Endodermal cell (in vitro differentiated cells): Measurements from ENCODE around the gene CYP2W1. TPM values are rescaled to one million over a fixed set of nuclear protein-coding genes. Genes with fewer than 3 reads are reported as not detected.

Source experiments
- DNase-seq: peaks from one replicate; pipeline ENCODE4 v3.0.0-alpha.2; 2017
- H3K27ac ChIP-seq: 2 replicates; pipeline ENCODE4 v1.5.1; 2013; ENCODE audit warnings: mild to moderate bottlenecking, low read depth, low read length, moderate library complexity
- H3K27me3 ChIP-seq: 2 replicates; pipeline ENCODE4 v1.6.1; 2013; ENCODE audit warnings: mild to moderate bottlenecking, low read length, moderate library complexity; ENCODE audit not compliant: insufficient read depth, control insufficient read depth, poor library complexity, severe bottlenecking
- H3K36me3 ChIP-seq: 2 replicates; pipeline ENCODE4 v1.7.0; 2013; ENCODE audit warnings: mild to moderate bottlenecking, low read length, moderate library complexity; ENCODE audit not compliant: control insufficient read depth, insufficient read depth
- H3K4me1 ChIP-seq: one replicate; pipeline ENCODE4 v1.7.0; 2013; ENCODE audit warnings: low read length; ENCODE audit not compliant: control insufficient read depth, insufficient read depth
- H3K4me3 ChIP-seq: 2 replicates; pipeline ENCODE4 v1.5.1; 2013; ENCODE audit warnings: mild to moderate bottlenecking, low read length, moderate library complexity
- H3K9ac ChIP-seq: 2 replicates; pipeline ENCODE4 v1.6.1; 2013; ENCODE audit warnings: mild to moderate bottlenecking, low read length, moderate library complexity; ENCODE audit not compliant: poor library complexity, severe bottlenecking; ENCODE audit errors: extremely low read depth
- H3K9me3 ChIP-seq: 2 replicates; pipeline ENCODE4 v1.6.1; 2013; ENCODE audit warnings: mild to moderate bottlenecking, low read length, moderate library complexity; ENCODE audit not compliant: control insufficient read depth
- H3K27ac Mint-ChIP-seq: 2 replicates; pipeline ENCODE4 v1.8.0; 2020; ENCODE audit warnings: mixed read lengths
- H3K27me3 Mint-ChIP-seq: 2 replicates; pipeline ENCODE4 v1.8.0; 2021; ENCODE audit warnings: mild to moderate bottlenecking, mixed read lengths; ENCODE audit not compliant: insufficient read depth
- H3K36me3 Mint-ChIP-seq: 2 replicates; pipeline ENCODE4 v1.8.0; 2020; ENCODE audit warnings: low read depth, mixed read lengths
- H3K4me1 Mint-ChIP-seq: 2 replicates; pipeline ENCODE4 v1.8.0; 2020; ENCODE audit warnings: mixed read lengths
- H3K4me3 Mint-ChIP-seq: 2 replicates; pipeline ENCODE4 v1.8.0; 2020; ENCODE audit warnings: mild to moderate bottlenecking, moderate library complexity, mixed read lengths
- H3K9me3 Mint-ChIP-seq: 2 replicates; pipeline ENCODE4 v1.8.0; 2020; ENCODE audit warnings: mild to moderate bottlenecking, mixed read lengths
- CTCF ChIP-seq: fragments of 200-600 bp; sonication (generic); conservative IDR thresholded peaks from 2 replicates; pipeline ENCODE4 v1.5.0; 2021; ENCODE audit warnings: antibody characterized with exemption, mild to moderate bottlenecking
- WGBS, 2 experiments: methylation state at CpG; one replicate each; pipeline versions ENCODE4 v1.1.5 to v1.1.7; 2013; ENCODE audit warnings: missing lambda C conversion rate in 2 of 2, mixed read lengths in 1 of 2; ENCODE audit not compliant: insufficient coverage in 1 of 2, insufficient read length in 1 of 2; 5-methylcytosine and 5-hydroxymethylcytosine counted together
- total RNA-seq, 2 donors: library from RNA; stranded (reverse); fragmentation: NEBNext Ultra II Directional in 1 of 2; extraction: Animal tissue kit (Norgen Biotek cat#: 25700) in 1 of 2; gene quantifications; 2 replicates in 1 of 2; 3 replicates in 1 of 2; pipeline ENCODE4 v1.2.1, GENCODE V29; 2021

Gene CYP2W1
- total RNA-seq, 2 donors from 2014 or later, result not detected

- no peak for DNase-seq
- Mint-ChIP-seq H3K4me1 (peaks cover 4% of the 10 kb centered on the region), H3K9me3 (peaks cover 1% of the 10 kb centered on the region), H3K27me3 (no peaks in the 10 kb centered on the region), H3K27ac (no peak overlapping the region), H3K4me3 (no peak overlapping the region), H3K36me3 (peaks cover 28% of the 10 kb centered on the region)
- Histone ChIP-seq H3K4me3 (no peak overlapping the region), H3K27ac (no peak overlapping the region), H3K9ac (no peak overlapping the region), H3K36me3 (peaks cover 31% of the 10 kb centered on the region), H3K4me1 (no peaks in the 10 kb centered on the region), H3K9me3 (no peaks in the 10 kb centered on the region), H3K27me3 (no peaks in the 10 kb centered on the region)
- WGBS, 2 experiments, result 95 to 96% methylated on average over 22 of the region's 22 CpGs
- no peak for TF ChIP-seq CTCF
Observed at GRCh38 chr7:966291-967069, 16.5 kb upstream of the CYP2W1 start.

GRCh38 chr7:967361-968082, 15.5 kb upstream of the CYP2W1 start:
- no peaks in the 10 kb centered on the region for H3K9me3 ChIP-seq
- no peak overlapping the region for H3K27ac Mint-ChIP-seq
- H3K4me1 ChIP-seq, result no peaks in the 10 kb centered on the region
- H3K9me3 Mint-ChIP-seq, result no peaks in the 10 kb centered on the region
- no peak for DNase-seq
- peaks cover 36% of the 10 kb centered on the region for H3K36me3 Mint-ChIP-seq
- no peak overlapping the region for H3K27ac ChIP-seq
- H3K27me3 ChIP-seq, result no peaks in the 10 kb centered on the region
- H3K4me3 Mint-ChIP-seq, result no peak overlapping the region
- H3K4me3 ChIP-seq, result no peak overlapping the region
- TF ChIP-seq CTCF, result no peak
- H3K27me3 Mint-ChIP-seq, result no peaks in the 10 kb centered on the region
- 94 to 97% methylated on average over 29 to 39 of the region's 39 CpGs for WGBS, 2 experiments
- H3K4me1 Mint-ChIP-seq, result peaks cover 4% of the 10 kb centered on the region
- peaks cover 39% of the 10 kb centered on the region for H3K36me3 ChIP-seq
- H3K9ac ChIP-seq, result no peak overlapping the region

- Mint-ChIP-seq H3K9me3 (no peaks in the 10 kb centered on the region), H3K4me1 (peaks cover 4% of the 10 kb centered on the region), H3K36me3 (peaks cover 38% of the 10 kb centered on the region), H3K27ac (no peak overlapping the region), H3K27me3 (no peaks in the 10 kb centered on the region), H3K4me3 (no peak overlapping the region)
- no peak for DNase-seq
- Histone ChIP-seq H3K9me3 (no peaks in the 10 kb centered on the region), H3K36me3 (peaks cover 48% of the 10 kb centered on the region), H3K4me1 (no peaks in the 10 kb centered on the region), H3K27me3 (no peaks in the 10 kb centered on the region), H3K4me3 (no peak overlapping the region), H3K9ac (no peak overlapping the region), H3K27ac (no peak overlapping the region)
- 95 to 100% methylated on average over 15 to 24 of the region's 24 CpGs for WGBS, 2 experiments
- TF ChIP-seq CTCF, result no peak
Observed at GRCh38 chr7:968205-969105, 14.5 kb upstream of the CYP2W1 start.
